ENCODE data around the gene SENP1.

- no peak for TF ChIP-seq CTCF (IDR thresholded peaks at IDR 0.05)
- TF ChIP-seq POLR2A (IDR thresholded peaks at IDR 0.05), result no peak
These were observed 112.4 kb downstream of the SENP1 start for GRCh38 chr12:47993491-47993890.

All from adrenal gland (tissue), 5 donors.